HG03095 (cell line): Measurements from ENCODE around the gene SORCS2.
"Not testable (repeated sequence)": the region's sequence is repeated elsewhere in the genome, so short reads cannot be mapped to it uniquely, and the experiment has no call there.

ENCODE experiments used
- ATAC-seq: cut with Tn5 transposase; IDR thresholded peaks from one replicate; pipeline ENCODE4 v1.9.1; 2021; ENCODE audit warnings: moderate library complexity; ENCODE audit not compliant: unreplicated experiment

SORCS2 gene

GRCh38 chr4:7559741-7560395, 367.5 kb downstream of the SORCS2 start:
- ATAC-seq: no peak

- ATAC-seq: no peak
Measured at GRCh38 chr4:7561557-7561956, 369.2 kb downstream of the SORCS2 start.

- no peak for ATAC-seq
Measured at GRCh38 chr4:7564242-7564641, 371.9 kb downstream of the SORCS2 start.

- no peak for ATAC-seq
Measured at GRCh38 chr4:7565483-7565882, 373.1 kb downstream of the SORCS2 start.

GRCh38 chr4:7569810-7570783, 377.8 kb downstream of the SORCS2 start:
- no peak for ATAC-seq

GRCh38 chr4:7571001-7571400, 378.7 kb downstream of the SORCS2 start:
- ATAC-seq: no peak

GRCh38 chr4:7571701-7572100, 379.4 kb downstream of the SORCS2 start:
- ATAC-seq: no peak

- ATAC-seq: no peak
Measured at GRCh38 chr4:7572894-7573293, 380.6 kb downstream of the SORCS2 start.

GRCh38 chr4:7573576-7574091, 381.3 kb downstream of the SORCS2 start:
- no peak for ATAC-seq

GRCh38 chr4:7574287-7575014, 382.1 kb downstream of the SORCS2 start:
- no peak for ATAC-seq

GRCh38 chr4:7575426-7575825, 383.1 kb downstream of the SORCS2 start:
- no peak for ATAC-seq

- ATAC-seq: not testable (repeated sequence)
Measured at GRCh38 chr4:7577361-7578039, 385.2 kb downstream of the SORCS2 start.

- no peak for ATAC-seq
Measured at GRCh38 chr4:7581477-7581876, 389.1 kb downstream of the SORCS2 start.

- ATAC-seq: no peak
Measured at GRCh38 chr4:7582313-7583097, 390.2 kb downstream of the SORCS2 start.

GRCh38 chr4:7584098-7584497, 391.8 kb downstream of the SORCS2 start:
- no peak for ATAC-seq

GRCh38 chr4:7584606-7585159, 392.3 kb downstream of the SORCS2 start:
- ATAC-seq: no peak

- no peak for ATAC-seq
Measured at GRCh38 chr4:7585768-7586167, 393.4 kb downstream of the SORCS2 start.

GRCh38 chr4:7587433-7588405, 395.4 kb downstream of the SORCS2 start:
- ATAC-seq: no peak
